OCI-LY1 (cell line): ENCODE data around the gene RGS16.

ENCODE experiments used
- H2AFZ ChIP-seq: fragments of 200-600 bp; sonication (generic), shearing (Covaris generic); 2 replicates; pipeline ENCODE4 v1.6.0; 2014; ENCODE audit warnings: antibody characterized with exemption, mild to moderate bottlenecking, low read length
- H3F3A ChIP-seq: fragments of 200-600 bp; sonication (generic), shearing (Covaris generic); 2 replicates; pipeline ENCODE4 v1.6.0; 2014; ENCODE audit warnings: mild to moderate bottlenecking, antibody characterized with exemption, low read length, moderate library complexity; ENCODE audit not compliant: insufficient read depth
- H3K27ac ChIP-seq: fragments of 200-600 bp; sonication (generic); 2 replicates; pipeline ENCODE4 v1.5.1; 2014; ENCODE audit warnings: low read length, mixed run types, mild to moderate bottlenecking, low read depth; ENCODE audit not compliant: poor library complexity, severe bottlenecking
- H3K27me3 ChIP-seq: fragments of 200-600 bp; sonication (generic); 2 replicates; pipeline ENCODE4 v1.6.0; 2014; ENCODE audit warnings: antibody characterized with exemption, mild to moderate bottlenecking, low read length, moderate library complexity; ENCODE audit not compliant: insufficient read depth
- H3K36me3 ChIP-seq: fragments of 200-600 bp; sonication (generic); 2 replicates; pipeline ENCODE4 v1.6.1; 2014; ENCODE audit warnings: mild to moderate bottlenecking, antibody characterized with exemption, low read length, moderate library complexity, mixed read lengths; ENCODE audit not compliant: insufficient read depth
- H3K4me1 ChIP-seq: fragments of 200-600 bp; sonication (generic); 2 replicates; pipeline ENCODE4 v1.5.1; 2014; ENCODE audit warnings: mild to moderate bottlenecking, low read length, moderate library complexity; ENCODE audit not compliant: insufficient read depth, severe bottlenecking
- H3K4me2 ChIP-seq: fragments of 200-600 bp; sonication (generic), shearing (Covaris generic); 2 replicates; pipeline ENCODE4 v1.6.1; 2014; ENCODE audit warnings: low read length
- H3K4me3 ChIP-seq: fragments of 200-600 bp; sonication (generic); 2 replicates; pipeline ENCODE4 v1.5.1; 2014; ENCODE audit warnings: low read length, low read depth, mild to moderate bottlenecking, mixed read lengths; ENCODE audit not compliant: poor library complexity, severe bottlenecking
- H3K79me2 ChIP-seq: fragments of 200-600 bp; shearing (Covaris generic); 2 replicates; pipeline ENCODE4 v1.6.1; 2016; ENCODE audit warnings: mixed run types, low read length, mixed read lengths; ENCODE audit not compliant: insufficient read depth
- H3K9ac ChIP-seq: fragments of 200-600 bp; sonication (generic), shearing (Covaris generic); 2 replicates; pipeline ENCODE4 v1.6.1; 2014; ENCODE audit warnings: mild to moderate bottlenecking, low read length, mixed read lengths
- H3K9me2 ChIP-seq: fragments of 200-600 bp; sonication (generic), shearing (Covaris generic); 2 replicates; pipeline ENCODE4 v1.6.1; 2014; ENCODE audit warnings: low read depth, mild to moderate bottlenecking, low read length, mixed read lengths
- H3K9me3 ChIP-seq: fragments of 200-600 bp; shearing (Covaris generic); 2 replicates; pipeline ENCODE4 v1.6.1; 2014; ENCODE audit warnings: low read length, mixed read lengths
- H4K20me1 ChIP-seq: fragments of 200-600 bp; sonication (generic), shearing (Covaris generic); 2 replicates; pipeline ENCODE4 v1.6.0; 2016; ENCODE audit warnings: mild to moderate bottlenecking, low read length; ENCODE audit not compliant: insufficient read depth
- EZH2 ChIP-seq: fragments of 200-600 bp; sonication (generic), shearing (Covaris generic); IDR thresholded peaks from 2 replicates; pipeline ENCODE4 v1.8.0; 2017; ENCODE audit warnings: borderline replicate concordance, mixed run types, mild to moderate bottlenecking, antibody characterized with exemption, low read length, moderate library complexity, mixed read lengths
- TF ChIP-seq, protein P1 (sequence below): fragments of 200-600 bp; sonication (generic), shearing (Covaris generic); IDR thresholded peaks from 2 replicates; pipeline ENCODE4 v1.5.1; 2017; ENCODE audit warnings: mild to moderate bottlenecking, antibody characterized with exemption, low read length, moderate library complexity, mixed read lengths

RGS16 gene

DNA sequence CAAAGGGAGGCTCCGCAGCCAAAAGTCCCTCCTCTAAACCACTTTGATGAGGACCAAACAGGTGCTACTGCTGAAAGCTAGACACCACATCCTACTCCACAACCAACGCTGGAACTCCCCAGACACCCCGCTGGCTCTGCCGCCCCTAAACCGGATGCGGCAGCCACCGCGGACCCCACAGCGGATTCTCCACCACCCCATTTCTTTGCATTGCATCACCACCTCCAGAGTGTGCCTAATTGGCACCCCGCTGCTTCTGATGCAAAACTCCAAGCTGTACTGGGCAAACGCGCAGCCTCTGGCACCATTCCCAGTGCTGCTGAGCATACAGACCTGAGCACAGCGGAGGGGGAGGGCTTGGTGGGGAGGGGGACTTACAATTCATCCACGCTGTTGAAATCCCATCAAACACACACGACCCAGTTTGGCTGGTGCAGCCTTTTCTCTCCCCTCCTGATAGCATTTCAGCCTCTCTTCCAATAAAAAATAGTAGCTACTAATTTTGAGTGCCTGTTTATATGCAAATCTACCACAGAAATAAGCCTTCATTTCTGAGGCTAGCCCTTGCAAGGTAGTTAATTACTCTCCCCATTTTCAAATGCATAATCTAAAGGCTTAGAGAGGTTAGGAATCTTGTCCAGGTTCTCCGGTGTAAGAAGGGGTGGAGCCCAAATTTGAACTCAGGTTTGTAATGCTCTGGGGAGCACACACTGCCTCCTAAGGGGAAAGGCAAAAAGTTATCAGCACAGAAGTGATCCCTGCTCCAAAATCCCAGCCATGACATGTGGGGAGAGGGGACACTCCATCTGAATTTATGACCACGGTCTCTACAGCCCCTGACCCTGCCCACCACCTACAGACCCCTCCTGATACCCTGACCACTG is 12.2 kb upstream of the RGS16 start:
- no peaks in the 10 kb centered on the region for H3K36me3 ChIP-seq
- peak overlapping the region; percentile 56 for H3K4me3 ChIP-seq
- no peaks in the 10 kb centered on the region for H4K20me1 ChIP-seq
- H3K9me3 ChIP-seq = 0 out of 2 replicates have a peak, but pooled peaks cover 2% of the 10 kb centered on the region
- H3K27ac ChIP-seq = peak overlapping the region; percentile 72
- no peak overlapping the region for H2AFZ ChIP-seq
- TF ChIP-seq, protein P1, sequence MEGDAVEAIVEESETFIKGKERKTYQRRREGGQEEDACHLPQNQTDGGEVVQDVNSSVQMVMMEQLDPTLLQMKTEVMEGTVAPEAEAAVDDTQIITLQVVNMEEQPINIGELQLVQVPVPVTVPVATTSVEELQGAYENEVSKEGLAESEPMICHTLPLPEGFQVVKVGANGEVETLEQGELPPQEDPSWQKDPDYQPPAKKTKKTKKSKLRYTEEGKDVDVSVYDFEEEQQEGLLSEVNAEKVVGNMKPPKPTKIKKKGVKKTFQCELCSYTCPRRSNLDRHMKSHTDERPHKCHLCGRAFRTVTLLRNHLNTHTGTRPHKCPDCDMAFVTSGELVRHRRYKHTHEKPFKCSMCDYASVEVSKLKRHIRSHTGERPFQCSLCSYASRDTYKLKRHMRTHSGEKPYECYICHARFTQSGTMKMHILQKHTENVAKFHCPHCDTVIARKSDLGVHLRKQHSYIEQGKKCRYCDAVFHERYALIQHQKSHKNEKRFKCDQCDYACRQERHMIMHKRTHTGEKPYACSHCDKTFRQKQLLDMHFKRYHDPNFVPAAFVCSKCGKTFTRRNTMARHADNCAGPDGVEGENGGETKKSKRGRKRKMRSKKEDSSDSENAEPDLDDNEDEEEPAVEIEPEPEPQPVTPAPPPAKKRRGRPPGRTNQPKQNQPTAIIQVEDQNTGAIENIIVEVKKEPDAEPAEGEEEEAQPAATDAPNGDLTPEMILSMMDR = no peak
- no peak for TF ChIP-seq EZH2
- no peaks in the 10 kb centered on the region for H3K79me2 ChIP-seq
- no peaks in the 10 kb centered on the region for H3F3A ChIP-seq
- H3K4me2 ChIP-seq = peak overlapping the region; percentile 77
- no peaks in the 10 kb centered on the region for H3K9me2 ChIP-seq
- H3K27me3 ChIP-seq = no peaks in the 10 kb centered on the region; the same call in 1 of the 2 replicates
- no peak overlapping the region; the same call in 1 of the 2 replicates for H3K9ac ChIP-seq
- H3K4me1 ChIP-seq = peaks cover 56% of the 10 kb centered on the region

DNA sequence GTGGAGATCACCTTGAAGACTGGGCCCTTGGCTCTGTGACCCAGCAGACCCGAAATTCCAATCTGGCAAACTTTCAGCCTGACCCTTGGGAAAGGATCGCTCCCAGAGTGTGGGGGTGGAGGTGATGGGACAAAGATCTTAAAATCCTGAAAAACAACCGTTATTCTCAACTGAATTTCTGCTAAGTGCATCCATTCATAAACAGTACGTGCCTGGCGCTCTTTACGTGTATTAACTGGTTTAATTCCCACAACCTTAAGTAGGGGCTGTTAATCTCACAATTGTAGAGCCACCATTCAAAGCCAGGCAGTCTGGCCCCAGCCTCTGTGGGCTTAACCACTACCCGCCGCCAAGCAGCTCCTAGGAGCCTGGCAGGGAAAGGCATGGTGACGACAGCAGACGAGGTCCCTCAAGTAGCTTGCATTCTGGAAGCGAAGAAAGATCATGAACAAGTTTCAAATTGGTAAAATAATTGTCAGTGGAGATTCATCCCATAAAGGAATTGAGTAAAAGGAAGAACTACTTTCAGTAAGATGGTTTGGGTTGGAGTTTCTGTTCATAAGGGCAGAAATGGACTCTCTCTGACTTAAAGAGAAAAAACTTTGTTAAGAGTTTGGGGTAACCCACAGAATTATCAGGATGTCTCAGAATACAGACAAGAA is 11.4 kb upstream of the RGS16 start:
- Histone ChIP-seq H3K36me3 (no peaks in the 10 kb centered on the region), H3K4me3 (peak overlapping the region; percentile 56), H3K79me2 (no peaks in the 10 kb centered on the region), H3K9ac (peak overlapping the region; percentile 47; the same call in 1 of the 2 replicates), H3K4me1 (peaks cover 57% of the 10 kb centered on the region), H3K27ac (peak overlapping the region; percentile 72), H4K20me1 (no peaks in the 10 kb centered on the region), H3K9me2 (no peaks in the 10 kb centered on the region), H3K4me2 (peak overlapping the region; percentile 77), H2AFZ (no peak overlapping the region), H3K27me3 (no peaks in the 10 kb centered on the region; the same call in 1 of the 2 replicates), H3F3A (no peaks in the 10 kb centered on the region), H3K9me3 (no peaks in the 10 kb centered on the region)
- TF ChIP-seq, protein P1 = no peak
- no peak for TF ChIP-seq EZH2

DNA sequence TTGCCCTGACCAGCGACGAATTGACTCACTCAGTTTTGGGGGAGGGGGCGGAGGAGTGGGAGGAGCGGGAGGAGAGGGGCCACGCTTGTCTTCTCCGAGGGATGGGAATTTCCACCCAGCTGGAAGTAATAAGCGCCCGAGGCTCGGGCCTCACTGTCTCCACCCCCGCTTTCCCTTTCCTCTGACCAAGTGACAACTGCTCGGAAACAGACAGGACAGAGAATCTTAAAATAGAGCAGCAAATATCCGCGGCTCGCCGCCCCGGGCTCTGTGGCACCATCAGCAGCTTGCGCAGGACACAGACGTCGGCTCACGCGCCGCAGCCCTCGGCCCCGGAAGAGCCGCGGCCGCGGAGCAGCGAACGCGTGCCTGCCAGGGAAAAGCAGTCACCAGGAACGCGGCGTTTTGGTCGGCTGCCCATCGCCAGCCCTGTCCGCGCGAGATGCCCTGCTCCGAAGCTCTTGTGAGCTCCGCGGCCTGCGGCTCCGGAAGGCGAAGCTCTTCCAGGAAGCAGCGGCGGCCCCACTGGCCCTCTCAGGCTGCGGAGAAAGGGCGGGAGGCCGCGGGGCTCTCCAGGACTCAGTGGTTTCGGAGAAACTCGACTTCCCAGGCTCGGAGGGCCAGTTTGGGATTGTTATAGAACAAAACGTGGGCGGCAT is 10.7 kb upstream of the RGS16 start:
- Histone ChIP-seq H3K4me1 (peaks cover 57% of the 10 kb centered on the region), H3K4me2 (peak overlapping the region; percentile 77), H3K27ac (peak overlapping the region; percentile 72), H3K79me2 (no peaks in the 10 kb centered on the region), H3K9me3 (no peaks in the 10 kb centered on the region), H3K4me3 (peak overlapping the region; percentile 56), H3K36me3 (no peaks in the 10 kb centered on the region), H3K9me2 (no peaks in the 10 kb centered on the region), H3K27me3 (peaks cover under 1% of the 10 kb centered on the region; the same call in 1 of the 2 replicates), H2AFZ (no peak overlapping the region), H4K20me1 (no peaks in the 10 kb centered on the region), H3K9ac (peak overlapping the region; percentile 47), H3F3A (no peaks in the 10 kb centered on the region)
- TF ChIP-seq, protein P1 = no peak
- no peak for TF ChIP-seq EZH2
